RKO (cell line): ENCODE results near the gene DIP2B.

Experiments
- DNase-seq: peaks from one replicate; pipeline ENCODE4 v3.0.0-alpha.2; 2016; ENCODE audit warnings: low spot score

The DIP2B gene

GRCh38 chr12:50574601-50575348, 70.0 kb downstream of the DIP2B start:
- no peak for DNase-seq

- DNase-seq = peak; percentile 59
Observed at GRCh38 chr12:50579757-50580267, 75.0 kb downstream of the DIP2B start.

- no peak for DNase-seq
Observed at GRCh38 chr12:50580436-50580835, 75.7 kb downstream of the DIP2B start.

GRCh38 chr12:50581226-50582184, 76.7 kb downstream of the DIP2B start:
- DNase-seq = no peak

- no peak for DNase-seq
Observed at GRCh38 chr12:50584135-50584534, 79.3 kb downstream of the DIP2B start.

GRCh38 chr12:50589650-50590435, 85.1 kb downstream of the DIP2B start:
- DNase-seq = peak; percentile 25

GRCh38 chr12:50590869-50591268, 86.1 kb downstream of the DIP2B start:
- no peak for DNase-seq

- no peak for DNase-seq
Observed at GRCh38 chr12:50595667-50596066, 90.9 kb downstream of the DIP2B start.

GRCh38 chr12:50597200-50598195, 92.7 kb downstream of the DIP2B start:
- DNase-seq = peak; percentile 98

GRCh38 chr12:50598321-50598862, 93.6 kb downstream of the DIP2B start:
- DNase-seq = no peak

- no peak for DNase-seq
Observed at GRCh38 chr12:50599366-50600095, 94.7 kb downstream of the DIP2B start.

GRCh38 chr12:50600364-50600763, 95.6 kb downstream of the DIP2B start:
- DNase-seq = no peak

GRCh38 chr12:50603817-50604639, 99.2 kb downstream of the DIP2B start:
- no peak for DNase-seq

- no peak for DNase-seq
Observed at GRCh38 chr12:50604640-50604920, 99.8 kb downstream of the DIP2B start.

GRCh38 chr12:50606675-50607375, 102.0 kb downstream of the DIP2B start:
- no peak for DNase-seq

GRCh38 chr12:50609292-50609874, 104.6 kb downstream of the DIP2B start:
- DNase-seq = no peak

- DNase-seq = no peak
Observed at GRCh38 chr12:50610171-50610570, 105.4 kb downstream of the DIP2B start.
